Body of pancreas (tissue), 4 donors: Measurements from ENCODE around the gene IP6K3. TPM values are rescaled to one million over a fixed set of nuclear protein-coding genes. Genes with fewer than 3 reads are reported as not detected.

Experiments used
- ATAC-seq: fragments of 150-250 bp; one replicate; pipeline ENCODE4 v1.9.1; 2016
- DNase-seq, 4 donors: peaks; one replicate each; pipeline ENCODE4 v3.0.0-alpha.2; 2019
- H3K27ac ChIP-seq, 4 donors: fragments of 200-600 bp; sonication (generic); 1 replicate in 3 of 4; 2 replicates in 1 of 4; pipeline versions ENCODE4 v1.5.1 to v1.6.1; 2016 to 2019; ENCODE audit warnings: mild to moderate bottlenecking in 1 of 4, mixed read lengths in 1 of 4, moderate library complexity in 1 of 4
- H3K27me3 ChIP-seq, 2 donors: fragments of 200-600 bp; sonication (generic); one replicate each; pipeline ENCODE4 v1.6.0; 2016; ENCODE audit warnings: mild to moderate bottlenecking in 1 of 2
- H3K36me3 ChIP-seq, 2 donors: fragments of 200-600 bp; sonication (generic); replicated peaks in 1 of 2; 2 replicates each; pipeline ENCODE4 v1.5.1; 2016; ENCODE audit warnings: low read depth in 2 of 2; ENCODE audit not compliant: insufficient read depth in 1 of 2
- H3K4me1 ChIP-seq: fragments of 200-600 bp; sonication (generic); one replicate; pipeline ENCODE4 v1.6.0; 2016
- H3K4me3 ChIP-seq, 2 donors: fragments of 200-600 bp; sonication (generic); 1 replicate in 1 of 2; 2 replicates in 1 of 2; pipeline ENCODE4 v1.5.1; 2016 to 2019
- H3K9me3 ChIP-seq, 3 donors: fragments of 200-600 bp; sonication (generic); 1 replicate in 2 of 3; 2 replicates in 1 of 3; pipeline ENCODE4 v1.5.1; 2016
- POLR2A ChIP-seq, 3 donors: fragments of 450-650 bp; IDR thresholded peaks; one replicate each; pipeline ENCODE4 v1.6.1; 2016; ENCODE audit warnings: antibody characterized with exemption in 3 of 3, mild to moderate bottlenecking in 2 of 3
- WGBS, 2 donors: methylation state at CpG; one replicate each; pipeline ENCODE4 v1.1.5; 2017; 5-methylcytosine and 5-hydroxymethylcytosine counted together
- intact Hi-C: fragments of 100-400 bp; cut with DNase I; formaldehyde crosslinking; loops from one replicate; pipeline ENCODE4 v1.15.1; 2023
- total RNA-seq, 2 donors: library from RNA; depleted of rRNA; stranded (reverse); fragments of >200 nt; gene quantifications; one replicate each; pipeline ENCODE4 v1.1.0, GENCODE V29; 2016
- TF ChIP-seq, protein P1 (sequence below), 7 experiments: fragments of 450-650 bp in 4 of 7; fragments of 200-600 bp in 3 of 7; sonication (generic) in 3 of 7; IDR thresholded peaks; one replicate each; pipeline ENCODE4 v1.5.1; 2016 to 2019; ENCODE audit warnings: antibody characterized with exemption in 7 of 7

IP6K3 gene
- total RNA-seq, 2 donors from 2014 or later = not detected

DNA sequence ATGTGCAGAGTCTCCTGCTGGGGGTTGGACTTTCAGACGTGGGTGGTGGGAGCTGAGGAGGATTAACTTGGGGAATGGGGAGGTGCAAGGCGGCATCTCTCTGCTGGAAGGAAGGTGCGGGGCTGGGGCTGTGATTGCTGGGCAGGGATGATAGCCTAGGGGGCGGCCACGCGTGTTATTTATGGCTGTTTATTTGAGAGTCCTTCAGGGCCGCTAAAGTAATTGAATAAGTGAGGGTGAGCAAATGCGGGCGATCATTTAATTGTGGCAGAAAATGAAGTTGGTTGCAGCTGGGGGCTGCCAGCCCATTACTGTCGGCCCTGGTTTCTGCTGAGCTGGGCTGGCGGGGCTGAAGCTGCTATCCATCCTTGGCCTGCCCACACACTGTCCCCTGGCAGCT is 7.5 kb upstream of the IP6K3 start:
- H3K4me1 ChIP-seq = no peaks in the 10 kb centered on the region
- H3K9me3 ChIP-seq = no peaks in the 10 kb centered on the region
- H3K27me3 ChIP-seq = no peaks in the 10 kb centered on the region
- H3K27ac ChIP-seq = no peak overlapping the region
- intact Hi-C loops = no loop called here
- H3K36me3 ChIP-seq = no peaks in the 10 kb centered on the region
- TF ChIP-seq POLR2A (IDR thresholded peaks at IDR 0.05) = no peak
- TF ChIP-seq, protein P1, sequence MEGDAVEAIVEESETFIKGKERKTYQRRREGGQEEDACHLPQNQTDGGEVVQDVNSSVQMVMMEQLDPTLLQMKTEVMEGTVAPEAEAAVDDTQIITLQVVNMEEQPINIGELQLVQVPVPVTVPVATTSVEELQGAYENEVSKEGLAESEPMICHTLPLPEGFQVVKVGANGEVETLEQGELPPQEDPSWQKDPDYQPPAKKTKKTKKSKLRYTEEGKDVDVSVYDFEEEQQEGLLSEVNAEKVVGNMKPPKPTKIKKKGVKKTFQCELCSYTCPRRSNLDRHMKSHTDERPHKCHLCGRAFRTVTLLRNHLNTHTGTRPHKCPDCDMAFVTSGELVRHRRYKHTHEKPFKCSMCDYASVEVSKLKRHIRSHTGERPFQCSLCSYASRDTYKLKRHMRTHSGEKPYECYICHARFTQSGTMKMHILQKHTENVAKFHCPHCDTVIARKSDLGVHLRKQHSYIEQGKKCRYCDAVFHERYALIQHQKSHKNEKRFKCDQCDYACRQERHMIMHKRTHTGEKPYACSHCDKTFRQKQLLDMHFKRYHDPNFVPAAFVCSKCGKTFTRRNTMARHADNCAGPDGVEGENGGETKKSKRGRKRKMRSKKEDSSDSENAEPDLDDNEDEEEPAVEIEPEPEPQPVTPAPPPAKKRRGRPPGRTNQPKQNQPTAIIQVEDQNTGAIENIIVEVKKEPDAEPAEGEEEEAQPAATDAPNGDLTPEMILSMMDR (IDR thresholded peaks at IDR 0.05) = no peak
- ATAC-seq (no peak), DNase-seq (no peak)
- WGBS, 2 donors = 81 to 85% methylated on average over 9 to 11 of the region's 11 CpGs
- H3K4me3 ChIP-seq = no peak overlapping the region

DNA sequence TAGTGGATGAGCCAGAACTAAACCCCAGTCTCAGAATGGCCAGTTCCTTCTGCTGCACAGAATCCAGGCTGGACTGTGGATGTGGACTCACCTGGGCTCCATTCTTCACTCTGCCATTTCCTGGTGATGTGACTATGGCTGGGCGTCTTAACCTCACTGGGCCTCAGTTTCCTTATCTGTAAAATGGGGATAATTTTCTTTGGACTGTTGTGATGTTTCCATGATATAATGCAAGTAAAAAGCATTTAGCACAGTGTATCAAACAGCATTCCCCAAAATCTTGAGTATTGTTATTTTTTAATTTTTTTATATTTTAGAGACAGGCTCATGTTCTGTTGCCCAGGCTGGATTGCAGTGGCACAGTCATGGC is 5.9 kb upstream of the IP6K3 start:
- intact Hi-C loops = no loop called here
- WGBS, 2 donors = 88 to 90% methylated on average over 1 of the region's 1 CpG
- no peak for ATAC-seq

DNA sequence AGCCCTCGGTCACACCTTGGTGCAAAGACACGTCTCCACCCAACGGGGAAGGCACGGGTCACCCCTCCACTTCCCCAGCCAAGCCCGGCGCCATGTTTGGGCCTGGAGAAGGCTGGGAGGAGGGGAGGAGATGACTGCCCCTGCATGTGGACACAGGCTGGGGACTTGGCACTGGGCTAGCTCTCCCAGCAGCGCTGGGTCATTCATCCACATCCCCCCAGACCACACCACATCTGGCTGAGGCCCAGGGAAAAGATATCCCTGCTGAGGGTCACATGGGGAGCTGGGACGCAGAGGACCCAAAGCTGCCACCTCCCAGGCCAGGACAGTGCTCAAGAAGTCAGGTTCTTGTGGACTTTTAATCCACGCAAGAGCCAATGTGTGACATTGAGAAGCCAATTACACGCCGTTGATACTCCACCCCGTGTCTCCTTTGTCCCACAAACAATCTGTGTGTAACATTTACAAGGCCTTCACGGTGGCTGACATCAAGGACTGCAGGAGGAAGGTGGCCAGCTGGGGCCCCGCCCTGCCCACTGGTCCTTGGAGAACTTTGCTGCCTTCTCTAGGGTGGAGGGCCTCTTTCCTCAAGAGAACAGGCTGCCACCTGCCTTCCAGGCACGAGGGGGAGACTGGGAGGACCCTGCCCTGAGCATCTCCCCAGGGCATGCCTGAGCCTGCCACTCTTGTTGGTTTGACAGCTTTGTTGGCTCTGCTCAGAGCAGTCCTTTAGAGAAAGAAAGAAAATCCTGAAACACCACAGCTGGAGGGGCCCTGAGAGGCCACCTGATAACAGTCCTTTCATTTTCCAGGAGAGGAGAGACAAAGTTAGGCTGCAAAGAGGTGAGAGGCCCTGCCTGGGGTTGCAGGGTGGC is 5.3 kb upstream of the IP6K3 start:
- DNase-seq = peak in 2 of 4 donors; percentile 27 to 51
- peak; percentile 3 for ATAC-seq
- WGBS, 2 donors = 52 to 63% methylated on average over 8 to 15 of the region's 15 CpGs
- Histone ChIP-seq H3K9me3 (no peaks in the 10 kb centered on the region), H3K4me1 (no peaks in the 10 kb centered on the region), H3K27ac (no peak overlapping the region), H3K27me3 (no peaks in the 10 kb centered on the region), H3K36me3 (no peaks in the 10 kb centered on the region), H3K4me3 (no peak overlapping the region)
- intact Hi-C loops = no loop called here
- TF ChIP-seq POLR2A (IDR thresholded peaks at IDR 0.05) = no peak
- TF ChIP-seq, protein P1 (IDR thresholded peaks at IDR 0.05) = no peak

More for the DNA sequence above, 5.9 kb upstream of the IP6K3 start:
- TF ChIP-seq, protein P1 (IDR thresholded peaks at IDR 0.05) = no peak
- no peak for TF ChIP-seq POLR2A (IDR thresholded peaks at IDR 0.05)
- H3K36me3 ChIP-seq = no peaks in the 10 kb centered on the region
- H3K4me3 ChIP-seq = no peak overlapping the region
- no peak for DNase-seq
- H3K27me3 ChIP-seq = no peaks in the 10 kb centered on the region
- no peaks in the 10 kb centered on the region for H3K4me1 ChIP-seq
- no peak overlapping the region for H3K27ac ChIP-seq
- H3K9me3 ChIP-seq = no peaks in the 10 kb centered on the region

DNA sequence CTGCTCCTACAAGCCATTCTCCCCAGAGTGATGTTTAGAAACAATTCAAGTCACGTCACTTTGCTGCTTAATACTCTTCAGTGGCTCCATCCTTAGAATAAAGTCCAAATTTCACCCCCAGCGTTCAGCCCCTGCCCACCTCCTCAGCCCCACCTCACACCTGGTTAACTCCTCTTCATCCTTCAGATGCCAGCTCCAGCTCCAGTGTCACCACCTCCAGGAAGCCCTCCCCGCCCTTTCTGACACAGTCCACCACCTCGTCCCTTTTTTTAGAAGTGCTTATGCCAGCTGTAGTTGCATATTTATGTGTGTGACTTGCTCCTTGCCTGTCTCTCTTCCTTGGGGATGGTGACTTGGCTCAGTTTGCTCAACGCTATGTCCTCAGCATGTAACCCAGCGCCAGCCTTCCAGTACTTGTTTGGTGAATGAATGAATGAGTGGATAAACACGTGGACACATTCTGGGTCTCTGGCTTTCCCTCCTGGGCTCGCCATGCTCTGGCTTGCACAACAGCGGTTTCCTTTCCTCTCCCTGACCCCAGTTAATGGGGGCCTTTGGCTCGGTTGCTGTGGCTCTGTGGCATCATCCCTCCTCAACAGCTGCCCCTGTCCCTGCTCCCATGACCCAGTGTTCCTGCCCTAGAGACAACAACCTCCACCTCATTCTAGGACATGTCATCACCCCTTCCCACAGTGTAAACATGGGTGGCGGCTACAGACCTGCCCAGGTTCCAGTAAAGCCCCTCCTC is 3.7 kb upstream of the IP6K3 start:
- WGBS, 2 donors = 57 to 74% methylated on average over 11 of the region's 11 CpGs
- TF ChIP-seq, protein P1 (IDR thresholded peaks at IDR 0.05) = no peak
- TF ChIP-seq POLR2A (IDR thresholded peaks at IDR 0.05) = no peak
- Histone ChIP-seq H3K4me1 (no peaks in the 10 kb centered on the region), H3K9me3 (no peaks in the 10 kb centered on the region), H3K4me3 (no peak overlapping the region), H3K27ac (no peak overlapping the region), H3K36me3 (no peaks in the 10 kb centered on the region), H3K27me3 (no peaks in the 10 kb centered on the region)
- DNase-seq = no peak
- no peak for ATAC-seq
- intact Hi-C loops = no loop called here
